Mucosa of descending colon (tissue), 3 donors: ENCODE measurements around the gene GADD45B. TPM values are rescaled to one million over a fixed set of nuclear protein-coding genes. Genes with fewer than 3 reads are reported as not detected.
"Not testable (repeated sequence)": the region's sequence is repeated elsewhere in the genome, so short reads cannot be mapped to it uniquely, and the experiment has no call there.

Experiments
- ATAC-seq: fragments of 200-7000 bp; cut with Tn5 transposase; one replicate; pipeline ENCODE4 v1.9.1; 2020; ENCODE audit warnings: mild to moderate bottlenecking, moderate library complexity
- DNase-seq, 3 donors: peaks; one replicate each; pipeline ENCODE4 v3.0.0-alpha.2; 2020
- H3K36me3 ChIP-seq: fragments of 200-600 bp; one replicate; pipeline ENCODE4 v1.8.0; 2021; ENCODE audit warnings: low read depth, mild to moderate bottlenecking
- H3K4me1 ChIP-seq: fragments of 200-600 bp; one replicate; pipeline ENCODE4 v1.8.0; 2021; ENCODE audit warnings: low read depth, mild to moderate bottlenecking
- H3K4me3 ChIP-seq: fragments of 200-600 bp; one replicate; pipeline ENCODE4 v1.8.0; 2021; ENCODE audit warnings: mild to moderate bottlenecking
- H3K9me3 ChIP-seq: fragments of 200-600 bp; one replicate; pipeline ENCODE4 v1.8.0; 2021; ENCODE audit warnings: mild to moderate bottlenecking
- CTCF ChIP-seq: fragments of 200-600 bp; IDR thresholded peaks from one replicate; pipeline ENCODE4 v1.8.0; 2022; ENCODE audit warnings: antibody characterized with exemption, mild to moderate bottlenecking
- intact Hi-C, 2 donors: fragments of 100-400 bp; cut with DNase I in 1 of 2; cut with micrococcal nuclease in 1 of 2; formaldehyde crosslinking; loops; one replicate each; pipeline versions ENCODE4 v1.11.0 to v1.11.1; 2022; cut with DNase I, micrococcal nuclease
- total RNA-seq, 3 donors: library from RNA; stranded (reverse); fragmentation: NEBNext Ultra II Directional in 2 of 3; extraction: Animal tissue kit (Norgen Biotek cat#: 25700) in 2 of 3; gene quantifications; one replicate each; pipeline versions ENCODE4 v1.2.1 to v1.2.4, GENCODE V29; 2021 to 2023
- donor health status: DM: no; HTN: no; CAD: no; lungs with moderate emphysema.
- donor health status: DM: no; HTN: no; CAD: no.
- donor health status: DM: no; HTN: yes; CAD: no.

Gene GADD45B
- total RNA-seq, 3 donors from 2014 or later: 30.6 to 45.5 (median 35.9) TPM

- H3K4me3 ChIP-seq: no peak overlapping the region
- H3K4me1 ChIP-seq: peaks cover 30% of the 10 kb centered on the region
- intact Hi-C loops: no loop called here
- ATAC-seq: no peak
- no peaks in the 10 kb centered on the region for H3K36me3 ChIP-seq
- DNase-seq: no peak
- no peaks in the 10 kb centered on the region for H3K9me3 ChIP-seq
- no peak for TF ChIP-seq CTCF
Observed at GRCh38 chr19:2460245-2460644, 15.7 kb upstream of the GADD45B start.

GRCh38 chr19:2461751-2462634 lies 13.9 kb upstream of the GADD45B start:
- Histone ChIP-seq H3K4me1 (peaks cover 22% of the 10 kb centered on the region), H3K36me3 (no peaks in the 10 kb centered on the region), H3K9me3 (no peaks in the 10 kb centered on the region), H3K4me3 (no peak overlapping the region)
- ATAC-seq: peak; percentile 71
- no peak for TF ChIP-seq CTCF
- peak; percentile 59 to 76 (median 73) for DNase-seq
- intact Hi-C loops: no loop called here

- peaks cover 19% of the 10 kb centered on the region for H3K4me1 ChIP-seq
- no peaks in the 10 kb centered on the region for H3K36me3 ChIP-seq
- ATAC-seq (peak; percentile 82), DNase-seq (peak; percentile 79 to 88 (median 83))
- intact Hi-C loops: no loop called here
- TF ChIP-seq CTCF: no peak
- H3K9me3 ChIP-seq: no peaks in the 10 kb centered on the region
- no peak overlapping the region for H3K4me3 ChIP-seq
Observed at GRCh38 chr19:2462635-2463421, 13.1 kb upstream of the GADD45B start.

GRCh38 chr19:2463694-2464093 lies 12.2 kb upstream of the GADD45B start:
- H3K36me3 ChIP-seq, DNase-seq: not testable (repeated sequence)

GRCh38 chr19:2464389-2464788 lies 11.5 kb upstream of the GADD45B start:
- no peak for TF ChIP-seq CTCF
- intact Hi-C loops: no loop called here
- DNase-seq (no peak), ATAC-seq (no peak)
- no peaks in the 10 kb centered on the region for H3K36me3 ChIP-seq
- no peak overlapping the region for H3K4me3 ChIP-seq
- H3K9me3 ChIP-seq: no peaks in the 10 kb centered on the region
- H3K4me1 ChIP-seq: peaks cover 19% of the 10 kb centered on the region

More at GRCh38 chr19:2463694-2464093, 12.2 kb upstream of the GADD45B start:
- ATAC-seq, H3K4me3 ChIP-seq, H3K9me3 ChIP-seq, intact Hi-C loops: not testable (repeated sequence)
- H3K4me1 ChIP-seq: peaks cover 19% of the 10 kb centered on the region

GRCh38 chr19:2468596-2468995 lies 7.3 kb upstream of the GADD45B start:
- H3K36me3 ChIP-seq: no peaks in the 10 kb centered on the region
- no peak for TF ChIP-seq CTCF
- H3K9me3 ChIP-seq: no peaks in the 10 kb centered on the region
- ATAC-seq (no peak), DNase-seq (no peak)
- intact Hi-C loops: no loop called here
- no peak overlapping the region for H3K4me3 ChIP-seq
- H3K4me1 ChIP-seq: no peaks in the 10 kb centered on the region
